IgD-negative memory B cell (primary cell): Measurements from ENCODE around the gene PTX4. TPM values are rescaled to one million over a fixed set of nuclear protein-coding genes. Genes with fewer than 3 reads are reported as not detected.

ENCODE experiments used
- H3K27ac Mint-ChIP-seq, 3 donors: one replicate each; pipeline ENCODE4 v1.8.0; 2020 to 2022; ENCODE audit warnings: mild to moderate bottlenecking in 3 of 3, mixed read lengths in 3 of 3, moderate library complexity in 1 of 3
- H3K27me3 Mint-ChIP-seq: one replicate; pipeline ENCODE4 v1.8.0; 2021; ENCODE audit warnings: mixed read lengths
- H3K36me3 Mint-ChIP-seq: one replicate; pipeline ENCODE4 v1.8.0; 2020; ENCODE audit warnings: mild to moderate bottlenecking, mixed read lengths
- H3K4me1 Mint-ChIP-seq, 3 donors: one replicate each; pipeline ENCODE4 v1.8.0; 2020 to 2022; ENCODE audit warnings: mixed read lengths in 3 of 3, mild to moderate bottlenecking in 1 of 3
- H3K4me3 Mint-ChIP-seq, 4 donors: one replicate each; pipeline ENCODE4 v1.8.0; 2020 to 2022; ENCODE audit warnings: mild to moderate bottlenecking in 4 of 4, mixed read lengths in 4 of 4, moderate library complexity in 3 of 4
- H3K9me3 Mint-ChIP-seq, 3 donors: one replicate each; pipeline ENCODE4 v1.8.0; 2020 to 2021; ENCODE audit warnings: mixed read lengths in 3 of 3, mild to moderate bottlenecking in 1 of 3
- polyA plus RNA-seq: library from polyadenylated mRNA; unstranded; fragments of 300-500 nt; fragmentation: Illumina TruSeq; gene quantifications from one replicate; pipeline ENCODE4 v1.2.3, GENCODE V29; 2021

Gene PTX4
- polyA plus RNA-seq, 1 donor from 2014 or later, result not detected

GRCh38 chr16:1528921-1529537 is 40.3 kb upstream of the PTX4 start:
- Mint-ChIP-seq H3K36me3 (peaks cover 1% of the 10 kb centered on the region), H3K4me1 (peaks cover 2 to 4% (median 2%) of the 10 kb centered on the region in 3 donors), H3K4me3 (no peak overlapping the region), H3K9me3 (no peaks in the 10 kb centered on the region), H3K27me3 (peaks cover 1% of the 10 kb centered on the region), H3K27ac (no peak overlapping the region)

GRCh38 chr16:1527836-1528811 is 39.4 kb upstream of the PTX4 start:
- H3K36me3 Mint-ChIP-seq, result peaks cover 1% of the 10 kb centered on the region
- H3K4me3 Mint-ChIP-seq, result peak overlapping the region in 1 of 4 donors; percentile 28
- peaks cover 1% of the 10 kb centered on the region for H3K27me3 Mint-ChIP-seq
- peaks cover 0 to 4% (median 2%) of the 10 kb centered on the region in 3 donors for H3K4me1 Mint-ChIP-seq
- no peaks in the 10 kb centered on the region for H3K9me3 Mint-ChIP-seq
- peak overlapping the region in 1 of 3 donors; percentile 67 for H3K27ac Mint-ChIP-seq

GRCh38 chr16:1526608-1527555 is 38.1 kb upstream of the PTX4 start:
- Mint-ChIP-seq H3K27ac (peak overlapping the region in 2 of 3 donors; percentile 16 to 27), H3K9me3 (no peaks in the 10 kb centered on the region), H3K4me3 (peak overlapping the region in 1 of 4 donors; percentile 43), H3K4me1 (peaks cover 0 to 4% (median 2%) of the 10 kb centered on the region in 3 donors), H3K36me3 (peaks cover 1% of the 10 kb centered on the region), H3K27me3 (peaks cover 1% of the 10 kb centered on the region)

GRCh38 chr16:1525871-1526607 is 37.3 kb upstream of the PTX4 start:
- Mint-ChIP-seq H3K9me3 (no peaks in the 10 kb centered on the region), H3K27me3 (peaks cover 1% of the 10 kb centered on the region), H3K27ac (no peak overlapping the region), H3K4me1 (peaks cover 0 to 4% (median 2%) of the 10 kb centered on the region in 3 donors), H3K4me3 (no peak overlapping the region), H3K36me3 (peaks cover 1% of the 10 kb centered on the region)

DNA sequence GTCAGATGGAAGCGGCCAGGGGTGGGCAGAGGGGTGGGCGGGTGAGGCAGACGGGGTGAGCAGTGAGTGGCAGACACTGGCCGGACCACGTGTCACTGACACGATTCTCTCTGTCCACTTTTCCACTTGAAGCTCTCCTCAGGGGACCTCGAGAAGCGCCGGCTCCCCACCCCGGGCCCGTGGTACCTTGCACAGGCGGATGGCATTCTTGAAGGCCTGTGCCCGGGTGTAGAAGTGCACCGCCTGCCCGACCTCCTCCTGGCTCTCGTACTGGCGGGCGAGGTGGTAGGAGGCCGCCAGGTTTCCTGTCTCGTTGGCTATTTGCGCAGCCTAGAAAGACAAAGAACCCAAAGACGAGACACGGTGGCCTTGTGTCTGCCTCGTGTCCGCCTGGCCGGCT is 35.6 kb upstream of the PTX4 start:
- peaks cover under 1% of the 10 kb centered on the region for H3K36me3 Mint-ChIP-seq
- no peak overlapping the region for H3K4me3 Mint-ChIP-seq
- H3K27me3 Mint-ChIP-seq, result peaks cover 1% of the 10 kb centered on the region
- no peaks in the 10 kb centered on the region for H3K9me3 Mint-ChIP-seq
- no peak overlapping the region for H3K27ac Mint-ChIP-seq
- peaks cover 0 to 4% (median 2%) of the 10 kb centered on the region in 3 donors for H3K4me1 Mint-ChIP-seq

DNA sequence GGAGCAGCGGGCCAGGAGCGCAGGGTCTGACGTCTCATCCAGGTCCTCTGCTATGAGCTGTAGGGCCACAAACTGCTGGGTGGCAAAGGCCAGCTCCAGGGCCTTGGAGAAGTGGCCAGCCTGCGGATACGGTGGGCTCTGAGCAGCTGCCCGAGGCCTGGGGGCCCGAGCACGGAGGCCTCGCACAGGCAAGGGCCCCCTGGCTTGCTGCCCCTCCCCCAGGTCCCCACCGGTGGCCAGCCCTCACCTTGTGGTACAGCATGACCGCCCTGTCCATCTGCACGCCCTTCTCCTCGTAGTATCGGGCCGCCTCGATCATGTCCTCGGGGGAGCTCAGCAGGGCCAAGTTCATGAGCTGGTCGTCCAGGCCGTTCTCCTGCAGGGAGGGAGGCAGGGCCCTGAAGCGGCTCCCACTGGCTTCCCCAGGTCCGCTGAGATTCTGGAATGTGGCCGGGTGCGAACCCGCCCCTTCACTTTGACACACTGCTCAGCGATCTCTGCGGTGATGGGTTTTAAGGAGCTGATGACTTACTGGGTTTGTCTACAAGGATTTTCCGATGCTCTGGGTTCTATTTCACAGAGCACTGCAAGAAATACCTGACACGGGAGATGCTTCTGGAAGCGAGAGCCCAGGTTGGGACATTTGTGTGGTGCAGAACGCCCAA is 35.0 kb upstream of the PTX4 start:
- Mint-ChIP-seq H3K9me3 (no peaks in the 10 kb centered on the region), H3K27ac (no peak overlapping the region), H3K4me3 (no peak overlapping the region), H3K36me3 (no peaks in the 10 kb centered on the region), H3K4me1 (peaks cover 0 to 4% (median 2%) of the 10 kb centered on the region in 3 donors), H3K27me3 (peaks cover 1% of the 10 kb centered on the region)

GRCh38 chr16:1520461-1520860 is 31.7 kb upstream of the PTX4 start:
- peaks cover 0 to 2% (median 0%) of the 10 kb centered on the region in 3 donors for H3K4me1 Mint-ChIP-seq
- peaks cover 0 to 2% (median 0%) of the 10 kb centered on the region in 3 donors for H3K9me3 Mint-ChIP-seq
- no peak overlapping the region for H3K27ac Mint-ChIP-seq
- H3K27me3 Mint-ChIP-seq, result no peaks in the 10 kb centered on the region
- no peaks in the 10 kb centered on the region for H3K36me3 Mint-ChIP-seq
- no peak overlapping the region for H3K4me3 Mint-ChIP-seq

GRCh38 chr16:1519831-1520230 is 31.1 kb upstream of the PTX4 start:
- Mint-ChIP-seq H3K27me3 (no peaks in the 10 kb centered on the region), H3K4me3 (no peak overlapping the region), H3K36me3 (no peaks in the 10 kb centered on the region), H3K4me1 (peaks cover 0 to 2% (median 0%) of the 10 kb centered on the region in 3 donors), H3K9me3 (peaks cover 1 to 4% (median 2%) of the 10 kb centered on the region in 3 donors), H3K27ac (no peak overlapping the region)

GRCh38 chr16:1518626-1519135 is 29.9 kb upstream of the PTX4 start:
- peaks cover 0 to 2% (median 0%) of the 10 kb centered on the region in 3 donors for H3K4me1 Mint-ChIP-seq
- no peaks in the 10 kb centered on the region for H3K36me3 Mint-ChIP-seq
- H3K27ac Mint-ChIP-seq, result peak overlapping the region in 1 of 3 donors; percentile 92
- H3K27me3 Mint-ChIP-seq, result no peaks in the 10 kb centered on the region
- no peak overlapping the region for H3K4me3 Mint-ChIP-seq
- H3K9me3 Mint-ChIP-seq, result peaks cover 2 to 5% (median 4%) of the 10 kb centered on the region in 3 donors

DNA sequence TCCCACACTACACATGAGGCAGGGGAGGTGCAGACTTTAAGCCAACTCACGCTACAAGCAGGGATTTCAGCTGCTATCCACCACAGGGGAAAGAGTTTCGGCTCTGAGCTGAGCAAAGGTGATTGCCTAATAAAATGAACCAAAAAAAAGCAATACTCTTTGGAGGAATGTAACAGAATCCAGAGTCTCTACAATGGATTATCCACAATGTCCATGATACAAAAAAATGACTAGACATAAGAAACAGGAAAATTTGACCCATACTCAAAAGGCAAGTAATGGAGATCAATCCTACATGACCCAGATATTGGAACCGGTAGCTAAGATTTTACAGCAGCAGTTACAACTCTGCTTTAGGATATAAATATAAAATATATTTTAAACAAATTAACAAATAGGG is 25.8 kb upstream of the PTX4 start:
- no peaks in the 10 kb centered on the region for H3K36me3 Mint-ChIP-seq
- peaks cover 0 to 2% (median 0%) of the 10 kb centered on the region in 3 donors for H3K4me1 Mint-ChIP-seq
- peaks cover 2 to 5% (median 4%) of the 10 kb centered on the region in 3 donors for H3K9me3 Mint-ChIP-seq
- no peaks in the 10 kb centered on the region for H3K27me3 Mint-ChIP-seq
- no peak overlapping the region for H3K4me3 Mint-ChIP-seq
- H3K27ac Mint-ChIP-seq, result no peak overlapping the region

DNA sequence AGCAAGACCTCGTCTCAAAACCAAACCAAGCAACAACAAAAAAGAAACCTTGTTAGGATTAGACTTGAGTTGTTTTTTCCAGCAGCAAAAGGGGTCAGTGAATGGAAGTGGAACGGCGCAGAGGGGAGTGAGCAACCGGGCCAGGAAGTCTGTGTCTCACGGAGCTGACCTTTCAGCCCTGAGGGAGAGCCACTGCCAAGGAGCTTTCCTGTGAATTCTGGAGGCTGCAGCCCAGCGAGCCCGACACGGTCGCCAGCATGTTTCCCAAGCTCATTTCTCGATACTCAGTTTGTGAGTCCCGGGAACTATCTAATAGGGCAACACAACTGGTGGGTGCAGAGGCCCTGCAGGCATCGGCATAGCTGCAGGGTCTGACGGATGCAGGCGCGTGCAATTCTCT is 24.0 kb upstream of the PTX4 start:
- H3K27ac Mint-ChIP-seq, result no peak overlapping the region
- no peaks in the 10 kb centered on the region for H3K36me3 Mint-ChIP-seq
- H3K4me1 Mint-ChIP-seq, result peaks cover 0 to 2% (median 0%) of the 10 kb centered on the region in 3 donors
- no peaks in the 10 kb centered on the region for H3K27me3 Mint-ChIP-seq
- peaks cover 2 to 5% (median 4%) of the 10 kb centered on the region in 3 donors for H3K9me3 Mint-ChIP-seq
- peak overlapping the region in 1 of 4 donors; percentile 77 for H3K4me3 Mint-ChIP-seq

GRCh38 chr16:1511662-1512569 is 23.2 kb upstream of the PTX4 start:
- Mint-ChIP-seq H3K4me1 (peaks cover 0 to 2% (median 0%) of the 10 kb centered on the region in 3 donors), H3K27me3 (no peaks in the 10 kb centered on the region), H3K9me3 (peaks cover 2 to 5% (median 4%) of the 10 kb centered on the region in 3 donors), H3K4me3 (peak overlapping the region in 1 of 4 donors; percentile 51), H3K27ac (no peak overlapping the region), H3K36me3 (no peaks in the 10 kb centered on the region)
